Panc1 (cell line): Measurements from ENCODE around the gene RNF17. TPM values are rescaled to one million over a fixed set of nuclear protein-coding genes. Genes with fewer than 3 reads are reported as not detected.

Experiments
- ATAC-seq: fragments of 200-7000 bp; cut with Tn5 transposase; 2 replicates; pipeline ENCODE4 v1.9.1; 2020; ENCODE audit warnings: mild to moderate bottlenecking, moderate library complexity
- BruUV-seq: library from RNA; stranded (reverse); fragments of 400-500 nt; replicated peaks from 2 replicates; lab custom pipeline; 2021; lab: Mats Ljungman, UMichigan
- CTCF ChIA-PET: fragments of 300-600 bp; sonication (Branson Sonifier 250); formaldehyde crosslinking; loops from one replicate; lab custom pipeline; 2022; ENCODE audit warnings: antibody characterized with exemption; lab: Charles Lee
- POLR2A ChIA-PET: fragments of 300-600 bp; sonication (Branson Sonifier 250); formaldehyde crosslinking; loops from one replicate; lab custom pipeline; 2022; ENCODE audit warnings: antibody characterized with exemption; lab: Charles Lee
- DNase-seq: peaks from one replicate; pipeline ENCODE4 v3.0.0-alpha.2; 2010; ENCODE audit warnings: low read depth, low spot score
- H3K27ac ChIP-seq: 2 replicates; pipeline ENCODE4 v1.5.1; 2011; ENCODE audit warnings: mild to moderate bottlenecking, low read length, inconsistent platforms
- H3K27me3 ChIP-seq: fragments of 200-500 bp; sonication (Bioruptor generic); 2 replicates; pipeline ENCODE4 v1.6.0; 2014; ENCODE audit warnings: low read length, inconsistent platforms; ENCODE audit not compliant: control insufficient read depth, insufficient read depth
- H3K36me3 ChIP-seq: fragments of 200-500 bp; sonication (Bioruptor generic); 2 replicates; pipeline ENCODE4 v1.5.1; 2014; ENCODE audit warnings: inconsistent platforms, mild to moderate bottlenecking, low read length, moderate library complexity; ENCODE audit not compliant: control insufficient read depth, insufficient read depth
- H3K4me1 ChIP-seq: 2 replicates; pipeline ENCODE4 v1.5.1; 2011; ENCODE audit warnings: inconsistent platforms, mild to moderate bottlenecking, low read length, moderate library complexity; ENCODE audit not compliant: control insufficient read depth, insufficient read depth
- H3K4me3 ChIP-seq, 2 experiments: 2 replicates each; pipeline ENCODE4 v1.5.1; 2011 to 2012; ENCODE audit warnings: low read depth in 2 of 2, low read length in 2 of 2, mild to moderate bottlenecking in 2 of 2, inconsistent platforms in 1 of 2, moderate library complexity in 1 of 2
- H3K9me3 ChIP-seq: fragments of 200-500 bp; sonication (Bioruptor generic); 2 replicates; pipeline ENCODE4 v1.5.1; 2014; ENCODE audit warnings: low read depth, mild to moderate bottlenecking, inconsistent platforms, low read length, moderate library complexity; ENCODE audit not compliant: control insufficient read depth, insufficient read depth
- POLR2AphosphoS5 ChIP-seq: IDR thresholded peaks from 2 replicates; pipeline ENCODE4 v1.6.1; 2012; ENCODE audit warnings: mild to moderate bottlenecking, low read depth, low read length, moderate library complexity
- SIN3A ChIP-seq: IDR thresholded peaks from 2 replicates; pipeline ENCODE4 v1.6.1; 2012; ENCODE audit warnings: low read depth, mild to moderate bottlenecking, low read length, moderate library complexity, borderline replicate concordance; ENCODE audit not compliant: insufficient read depth
- TCF7L2 ChIP-seq: IDR thresholded peaks from 2 replicates; pipeline ENCODE4 v1.6.1; 2011; ENCODE audit warnings: mild to moderate bottlenecking, low read depth, low read length, inconsistent platforms
- in situ Hi-C: cut with HindIII; loops from 2 replicates; pipeline ENCODE4 v1.10.0; 2016; ENCODE audit warnings: low sequenced_read_pairs, low pct_unique_long_range_greater_than_20kb
- intact Hi-C: fragments of 100-400 bp; cut with micrococcal nuclease; formaldehyde crosslinking; loops from one replicate; pipeline ENCODE4 v1.10.0; 2022; ENCODE audit not compliant: unreplicated experiment
- total RNA-seq: library from RNA; stranded (reverse); gene quantifications from one replicate; pipeline ENCODE4 v1.2.1, GENCODE V29; 2021; ENCODE audit not compliant: unreplicated experiment
- TF ChIP-seq, protein P1 (sequence below), 2 experiments: IDR thresholded peaks; 2 replicates each; pipeline ENCODE4 v1.6.1; 2011 to 2012; ENCODE audit warnings: low read depth in 2 of 2, control low read depth in 1 of 2, low read length in 1 of 2, mild to moderate bottlenecking in 1 of 2, moderate library complexity in 1 of 2; ENCODE audit not compliant: insufficient read depth in 1 of 2
- TF ChIP-seq, protein P2 (sequence below): fragments of 450-650 bp; IDR thresholded peaks from 2 replicates; pipeline ENCODE4 v1.5.1; 2017; ENCODE audit warnings: mild to moderate bottlenecking

Gene RNF17
- total RNA-seq, 1 experiment from 2014 or later = not detected

DNA sequence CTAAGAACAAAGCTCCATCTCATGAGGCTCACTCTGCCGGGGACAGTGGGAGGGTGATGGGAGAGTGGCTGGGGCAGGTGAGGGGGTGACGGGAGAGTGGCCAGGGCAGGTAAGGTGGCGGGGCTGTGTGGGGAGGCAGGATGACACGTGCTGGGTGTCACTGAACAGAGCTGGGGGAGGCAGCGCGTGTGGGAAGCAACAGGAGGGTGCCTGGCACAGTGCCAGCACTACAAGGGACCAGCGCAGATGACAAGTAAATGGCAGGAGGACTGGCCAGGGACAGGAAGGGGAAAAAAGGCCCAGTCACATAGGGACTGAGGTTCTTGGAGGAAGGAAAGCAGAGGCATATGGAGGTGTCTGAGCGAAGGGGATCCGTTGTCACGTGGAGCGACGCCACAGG, 129.9 kb downstream of the RNF17 start:
- TF ChIP-seq, protein P1, sequence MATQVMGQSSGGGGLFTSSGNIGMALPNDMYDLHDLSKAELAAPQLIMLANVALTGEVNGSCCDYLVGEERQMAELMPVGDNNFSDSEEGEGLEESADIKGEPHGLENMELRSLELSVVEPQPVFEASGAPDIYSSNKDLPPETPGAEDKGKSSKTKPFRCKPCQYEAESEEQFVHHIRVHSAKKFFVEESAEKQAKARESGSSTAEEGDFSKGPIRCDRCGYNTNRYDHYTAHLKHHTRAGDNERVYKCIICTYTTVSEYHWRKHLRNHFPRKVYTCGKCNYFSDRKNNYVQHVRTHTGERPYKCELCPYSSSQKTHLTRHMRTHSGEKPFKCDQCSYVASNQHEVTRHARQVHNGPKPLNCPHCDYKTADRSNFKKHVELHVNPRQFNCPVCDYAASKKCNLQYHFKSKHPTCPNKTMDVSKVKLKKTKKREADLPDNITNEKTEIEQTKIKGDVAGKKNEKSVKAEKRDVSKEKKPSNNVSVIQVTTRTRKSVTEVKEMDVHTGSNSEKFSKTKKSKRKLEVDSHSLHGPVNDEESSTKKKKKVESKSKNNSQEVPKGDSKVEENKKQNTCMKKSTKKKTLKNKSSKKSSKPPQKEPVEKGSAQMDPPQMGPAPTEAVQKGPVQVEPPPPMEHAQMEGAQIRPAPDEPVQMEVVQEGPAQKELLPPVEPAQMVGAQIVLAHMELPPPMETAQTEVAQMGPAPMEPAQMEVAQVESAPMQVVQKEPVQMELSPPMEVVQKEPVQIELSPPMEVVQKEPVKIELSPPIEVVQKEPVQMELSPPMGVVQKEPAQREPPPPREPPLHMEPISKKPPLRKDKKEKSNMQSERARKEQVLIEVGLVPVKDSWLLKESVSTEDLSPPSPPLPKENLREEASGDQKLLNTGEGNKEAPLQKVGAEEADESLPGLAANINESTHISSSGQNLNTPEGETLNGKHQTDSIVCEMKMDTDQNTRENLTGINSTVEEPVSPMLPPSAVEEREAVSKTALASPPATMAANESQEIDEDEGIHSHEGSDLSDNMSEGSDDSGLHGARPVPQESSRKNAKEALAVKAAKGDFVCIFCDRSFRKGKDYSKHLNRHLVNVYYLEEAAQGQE (IDR thresholded peaks at IDR 0.05; ENCODE audit: insufficient read depth in 1 of 2, low read depth in 2 of 2, low read length in 1 of 2) = no peak
- TF ChIP-seq, protein P2, sequence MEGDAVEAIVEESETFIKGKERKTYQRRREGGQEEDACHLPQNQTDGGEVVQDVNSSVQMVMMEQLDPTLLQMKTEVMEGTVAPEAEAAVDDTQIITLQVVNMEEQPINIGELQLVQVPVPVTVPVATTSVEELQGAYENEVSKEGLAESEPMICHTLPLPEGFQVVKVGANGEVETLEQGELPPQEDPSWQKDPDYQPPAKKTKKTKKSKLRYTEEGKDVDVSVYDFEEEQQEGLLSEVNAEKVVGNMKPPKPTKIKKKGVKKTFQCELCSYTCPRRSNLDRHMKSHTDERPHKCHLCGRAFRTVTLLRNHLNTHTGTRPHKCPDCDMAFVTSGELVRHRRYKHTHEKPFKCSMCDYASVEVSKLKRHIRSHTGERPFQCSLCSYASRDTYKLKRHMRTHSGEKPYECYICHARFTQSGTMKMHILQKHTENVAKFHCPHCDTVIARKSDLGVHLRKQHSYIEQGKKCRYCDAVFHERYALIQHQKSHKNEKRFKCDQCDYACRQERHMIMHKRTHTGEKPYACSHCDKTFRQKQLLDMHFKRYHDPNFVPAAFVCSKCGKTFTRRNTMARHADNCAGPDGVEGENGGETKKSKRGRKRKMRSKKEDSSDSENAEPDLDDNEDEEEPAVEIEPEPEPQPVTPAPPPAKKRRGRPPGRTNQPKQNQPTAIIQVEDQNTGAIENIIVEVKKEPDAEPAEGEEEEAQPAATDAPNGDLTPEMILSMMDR = no peak
- TF ChIP-seq POLR2AphosphoS5 (no peak), TCF7L2 (no peak), SIN3A (no peak)
- in situ Hi-C loops = no loop called here
- Histone ChIP-seq H3K4me3 (no peak overlapping the region), H3K36me3 (no peaks in the 10 kb centered on the region), H3K27me3 (no peaks in the 10 kb centered on the region), H3K27ac (no peak overlapping the region), H3K9me3 (no peaks in the 10 kb centered on the region), H3K4me1 (no peaks in the 10 kb centered on the region)
- intact Hi-C loops = no loop called here
- ATAC-seq (no peak), DNase-seq (no peak)
- BruUV-seq = no TSS peak
- POLR2A ChIA-PET = no interaction called here
- CTCF ChIA-PET = no interaction called here

DNA sequence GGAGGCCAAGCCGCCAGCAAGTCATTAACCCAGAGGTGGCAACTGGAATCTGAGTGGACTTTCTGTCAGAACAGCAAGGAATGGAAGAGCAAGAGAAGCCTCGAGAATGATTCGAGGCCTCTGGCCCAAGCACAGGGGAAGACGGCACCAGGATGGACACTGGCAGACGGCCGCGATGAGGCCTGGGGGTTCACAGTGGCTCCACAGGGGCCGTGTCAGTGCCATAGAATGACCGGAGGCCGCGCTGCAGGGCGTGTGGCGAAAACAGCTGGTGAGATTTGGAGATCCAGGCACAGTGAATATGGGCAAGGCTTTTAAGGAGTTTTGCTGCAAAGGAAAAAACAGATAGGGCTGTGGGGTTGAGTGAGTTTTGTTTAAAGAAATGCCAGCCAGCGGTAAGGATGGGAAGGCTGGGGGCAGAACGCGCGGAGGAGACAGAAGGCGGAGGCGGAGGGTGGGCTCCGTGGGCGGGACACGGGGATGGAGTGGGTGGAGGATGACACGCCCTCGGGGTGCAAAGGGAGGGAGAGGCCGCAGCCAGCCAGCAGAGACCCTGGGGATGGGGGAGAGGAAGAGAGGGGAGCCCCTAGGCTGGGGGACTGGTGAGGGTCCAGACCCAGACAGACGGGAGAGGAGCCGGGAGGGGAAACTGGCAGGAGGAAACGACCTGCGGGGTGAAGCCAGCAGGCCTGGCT, 130.5 kb downstream of the RNF17 start:
- no peaks in the 10 kb centered on the region for H3K9me3 ChIP-seq
- no peak overlapping the region for H3K4me3 ChIP-seq
- ChIA-PET POLR2A (no interaction called here), CTCF (no interaction called here)
- no peak for TF ChIP-seq TCF7L2
- TF ChIP-seq POLR2AphosphoS5 = no peak
- TF ChIP-seq, protein P1 (IDR thresholded peaks at IDR 0.05; ENCODE audit: insufficient read depth in 1 of 2, low read depth in 2 of 2, low read length in 1 of 2) = no peak
- TF ChIP-seq SIN3A = no peak
- TF ChIP-seq, protein P2 = no peak
- H3K4me1 ChIP-seq = no peaks in the 10 kb centered on the region
- in situ Hi-C loops (no loop called here), intact Hi-C loops (no loop called here)
- H3K36me3 ChIP-seq = no peaks in the 10 kb centered on the region
- H3K27me3 ChIP-seq = no peaks in the 10 kb centered on the region
- no peak for DNase-seq
- BruUV-seq = no TSS peak
- no peak for ATAC-seq
- no peak overlapping the region for H3K27ac ChIP-seq
